Gastroesophageal sphincter (tissue), 4 donors: ENCODE data around the gene KMT2B. TPM values are rescaled to one million over a fixed set of nuclear protein-coding genes. Genes with fewer than 3 reads are reported as not detected.
"Not testable (repeated sequence)": the region's sequence is repeated elsewhere in the genome, so short reads cannot be mapped to it uniquely, and the experiment has no call there.

Experiments used
- ATAC-seq: fragments of 150-250 bp; one replicate; pipeline ENCODE4 v1.9.1; 2016; ENCODE audit warnings: mild to moderate bottlenecking, moderate library complexity
- H3K27ac ChIP-seq, 4 donors: fragments of 200-600 bp; sonication (generic) in 3 of 4; 1 replicate in 3 of 4; 2 replicates in 1 of 4; pipeline ENCODE4 v1.5.1; 2016 to 2019
- H3K27me3 ChIP-seq: fragments of 200-600 bp; sonication (generic); one replicate; pipeline ENCODE4 v1.5.1; 2019
- H3K36me3 ChIP-seq, 2 donors: fragments of 200-600 bp; sonication (generic); one replicate each; pipeline ENCODE4 v1.5.1; 2019; ENCODE audit warnings: control low read depth in 1 of 2
- H3K4me1 ChIP-seq, 3 donors: fragments of 200-600 bp; sonication (generic); 1 replicate in 2 of 3; 2 replicates in 1 of 3; pipeline ENCODE4 v1.5.1; 2016 to 2019; ENCODE audit warnings: control low read depth in 2 of 3
- H3K4me3 ChIP-seq, 2 donors: fragments of 200-600 bp; sonication (generic); one replicate each; pipeline ENCODE4 v1.5.1; 2019; ENCODE audit warnings: mild to moderate bottlenecking in 1 of 2, moderate library complexity in 1 of 2
- H3K9me3 ChIP-seq, 3 donors: fragments of 200-600 bp; sonication (generic); one replicate each; pipeline ENCODE4 v1.5.1; 2017 to 2019; ENCODE audit warnings: control low read depth in 2 of 3
- CTCF ChIP-seq, 4 experiments: fragments of 200-600 bp in 2 of 4; fragments of 450-650 bp in 2 of 4; sonication (generic) in 1 of 4; IDR thresholded peaks; one replicate each; pipeline ENCODE4 v1.5.1; 2017 to 2019; ENCODE audit warnings: antibody characterized with exemption in 4 of 4, mild to moderate bottlenecking in 2 of 4, moderate library complexity in 2 of 4
- EP300 ChIP-seq: sonication (generic); formaldehyde crosslinking; IDR thresholded peaks from one replicate; pipeline ENCODE4 v1.6.1; 2017; ENCODE audit warnings: antibody characterized with exemption, mild to moderate bottlenecking
- POLR2A ChIP-seq, 2 donors: fragments of 450-650 bp; IDR thresholded peaks; one replicate each; pipeline ENCODE4 v1.6.1; 2017; ENCODE audit warnings: antibody characterized with exemption in 2 of 2, mild to moderate bottlenecking in 2 of 2, moderate library complexity in 1 of 2
- POLR2AphosphoS5 ChIP-seq: sonication (generic); formaldehyde crosslinking; IDR thresholded peaks from one replicate; pipeline ENCODE4 v1.6.1; 2017; ENCODE audit warnings: antibody characterized with exemption
- WGBS, 2 donors: methylation state at CpG; one replicate each; pipeline ENCODE4 v1.1.5; 2018; ENCODE audit warnings: low coverage in 1 of 2; 5-methylcytosine and 5-hydroxymethylcytosine counted together
- total RNA-seq, 4 donors: library from RNA; depleted of rRNA; stranded (reverse); fragments of >200 nt; gene quantifications; one replicate each; pipeline ENCODE4 v1.1.0, GENCODE V29; 2016

The KMT2B gene
- total RNA-seq, 4 donors from 2014 or later, result 7.7 to 27.0 (median 17.5) TPM

- Histone ChIP-seq H3K27ac (no peak overlapping the region), H3K27me3 (no peaks in the 10 kb centered on the region), H3K9me3 (no peaks in the 10 kb centered on the region), H3K4me1 (peaks cover 0 to 44% (median 8%) of the 10 kb centered on the region in 3 donors), H3K36me3 (peaks cover 0 to 80% of the 10 kb centered on the region in 2 donors), H3K4me3 (no peak overlapping the region)
- WGBS, 2 donors, result no CpG with 5 or more reads among the region's 14 CpGs
- TF ChIP-seq POLR2A (IDR thresholded peaks at IDR 0.05), result no peak
- no peak for TF ChIP-seq POLR2AphosphoS5
- no peak for TF ChIP-seq EP300
- TF ChIP-seq CTCF (IDR thresholded peaks at IDR 0.05), result no peak
- ATAC-seq, result no peak
Observed at GRCh38 chr19:35722461-35722860, 4.7 kb downstream of the KMT2B start.

GRCh38 chr19:35722897-35723296 is 5.1 kb downstream of the KMT2B start:
- no peak for TF ChIP-seq POLR2A (IDR thresholded peaks at IDR 0.05)
- TF ChIP-seq POLR2AphosphoS5, result no peak
- no peak for TF ChIP-seq CTCF (IDR thresholded peaks at IDR 0.05)
- no peak for TF ChIP-seq EP300

DNA sequence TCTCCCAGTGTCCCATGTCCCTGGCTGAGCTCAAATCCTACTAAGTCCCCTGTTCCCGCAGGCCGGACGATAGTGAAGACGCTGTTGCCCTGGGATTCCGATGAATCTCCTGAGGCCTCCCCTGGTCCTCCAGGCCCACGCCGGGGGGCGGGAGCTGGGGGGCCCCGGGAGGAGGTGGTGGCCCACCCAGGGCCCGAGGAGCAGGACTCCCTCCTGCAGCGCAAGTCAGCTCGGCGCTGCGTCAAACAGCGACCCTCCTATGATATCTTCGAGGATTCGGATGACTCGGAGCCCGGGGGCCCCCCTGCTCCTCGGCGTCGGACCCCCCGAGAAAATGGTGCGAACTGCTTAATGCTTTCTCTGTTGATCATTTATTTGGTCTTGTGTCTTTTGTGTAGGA is 5.9 kb downstream of the KMT2B start:
- TF ChIP-seq CTCF (IDR thresholded peaks at IDR 0.05) (no peak), POLR2A (IDR thresholded peaks at IDR 0.05) (no peak), EP300 (no peak), POLR2AphosphoS5 (no peak)
- H3K4me3 ChIP-seq, result no peak overlapping the region
- H3K36me3 ChIP-seq, result peaks cover 0 to 92% of the 10 kb centered on the region in 2 donors
- peaks cover 0 to 41% (median 8%) of the 10 kb centered on the region in 3 donors for H3K4me1 ChIP-seq
- no peak overlapping the region for H3K27ac ChIP-seq
- WGBS, 2 donors, result 88 to 100% methylated on average over 3 to 5 of the region's 24 CpGs
- no peaks in the 10 kb centered on the region for H3K9me3 ChIP-seq
- ATAC-seq, result no peak
- no peaks in the 10 kb centered on the region for H3K27me3 ChIP-seq

More at GRCh38 chr19:35722897-35723296, 5.1 kb downstream of the KMT2B start:
- Histone ChIP-seq H3K4me3 (no peak overlapping the region), H3K4me1 (peaks cover 0 to 44% (median 8%) of the 10 kb centered on the region in 3 donors), H3K27ac (no peak overlapping the region), H3K36me3 (peaks cover 0 to 84% of the 10 kb centered on the region in 2 donors), H3K27me3 (no peaks in the 10 kb centered on the region), H3K9me3 (no peaks in the 10 kb centered on the region)
- ATAC-seq, result no peak
- 100% methylated on average over 1 of the region's 16 CpGs; no CpG with 5 or more reads in 1 of the 2 donors for WGBS, 2 donors

- H3K4me3 ChIP-seq, H3K9me3 ChIP-seq, H3K27ac ChIP-seq, ATAC-seq, H3K27me3 ChIP-seq: not testable (repeated sequence)
- 89 to 90% methylated on average over 7 of the region's 7 CpGs for WGBS, 2 donors
- H3K36me3 ChIP-seq, result peaks cover 0 to 97% of the 10 kb centered on the region in 2 donors
- H3K4me1 ChIP-seq, result peaks cover 0 to 37% (median 3%) of the 10 kb centered on the region in 3 donors
Observed at GRCh38 chr19:35724132-35724531, 6.3 kb downstream of the KMT2B start.

DNA sequence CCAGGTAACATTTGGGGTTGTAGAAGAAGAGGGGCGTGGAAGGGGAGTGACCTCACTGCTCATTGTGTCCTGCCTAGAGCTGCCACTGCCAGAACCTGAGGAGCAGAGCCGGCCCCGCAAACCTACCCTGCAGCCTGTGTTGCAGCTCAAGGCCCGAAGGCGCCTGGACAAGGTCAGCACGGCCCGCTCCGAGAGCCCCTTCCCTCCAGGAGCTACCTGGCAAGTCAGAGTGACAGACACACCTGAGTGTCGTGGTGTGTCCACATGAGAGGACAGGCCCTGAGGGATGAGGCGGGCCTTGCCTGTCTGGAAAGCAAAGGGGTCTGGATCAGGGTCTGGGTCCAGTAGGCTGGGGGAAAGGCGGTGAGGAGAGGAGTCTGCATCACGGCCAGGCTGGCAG is 6.8 kb downstream of the KMT2B start:
- Histone ChIP-seq H3K27me3 (no peaks in the 10 kb centered on the region), H3K27ac (no peak overlapping the region), H3K9me3 (no peaks in the 10 kb centered on the region), H3K36me3 (peaks cover 0 to 100% of the 10 kb centered on the region in 2 donors), H3K4me1 (peaks cover 0 to 33% (median 0%) of the 10 kb centered on the region in 3 donors), H3K4me3 (no peak overlapping the region)
- no peak for ATAC-seq
- 83% methylated on average over 1 of the region's 12 CpGs; no CpG with 5 or more reads in 1 of the 2 donors for WGBS, 2 donors
- TF ChIP-seq POLR2AphosphoS5 (no peak), POLR2A (IDR thresholded peaks at IDR 0.05) (no peak), CTCF (IDR thresholded peaks at IDR 0.05) (no peak), EP300 (no peak)
